HG03354 (cell line): ENCODE data around the gene GPC5.
"Not testable (repeated sequence)": the region's sequence is repeated elsewhere in the genome, so short reads cannot be mapped to it uniquely, and the experiment has no call there.

ENCODE experiments used
- ATAC-seq: cut with Tn5 transposase; IDR thresholded peaks from one replicate; pipeline ENCODE4 v1.9.1; 2021; ENCODE audit warnings: mild to moderate bottlenecking; ENCODE audit not compliant: unreplicated experiment, poor library complexity, severe bottlenecking

Gene GPC5

GRCh38 chr13:91398413-91399188 lies at the start of gene GPC5:
TSS of gene GPC5 (plus strand) at chr13:91398621.
- ATAC-seq = peak; percentile 87

- peak; percentile 58 for ATAC-seq
These were observed 49.5 kb upstream of the GPC5 start for GRCh38 chr13:91348906-91349435.

GRCh38 chr13:91349992-91350911 lies 48.2 kb upstream of the GPC5 start:
- ATAC-seq = no peak

- ATAC-seq = no peak
These were observed 47.3 kb upstream of the GPC5 start for GRCh38 chr13:91351123-91351522.

- no peak for ATAC-seq
These were observed 46.4 kb upstream of the GPC5 start for GRCh38 chr13:91351980-91352379.

- not testable (repeated sequence) for ATAC-seq
These were observed 45.5 kb upstream of the GPC5 start for GRCh38 chr13:91352891-91353290.

GRCh38 chr13:91353494-91353893 lies 44.9 kb upstream of the GPC5 start:
- no peak for ATAC-seq

GRCh38 chr13:91355099-91355825 lies 43.2 kb upstream of the GPC5 start:
- no peak for ATAC-seq

GRCh38 chr13:91355826-91356710 lies 42.4 kb upstream of the GPC5 start:
- no peak for ATAC-seq

- no peak for ATAC-seq
These were observed 41.4 kb upstream of the GPC5 start for GRCh38 chr13:91356919-91357612.

- no peak for ATAC-seq
These were observed 40.6 kb upstream of the GPC5 start for GRCh38 chr13:91357613-91358386.

- no peak for ATAC-seq
These were observed 40.0 kb upstream of the GPC5 start for GRCh38 chr13:91358387-91358782.

- no peak for ATAC-seq
These were observed 39.3 kb upstream of the GPC5 start for GRCh38 chr13:91359111-91359510.

- no peak for ATAC-seq
These were observed 38.8 kb upstream of the GPC5 start for GRCh38 chr13:91359631-91360030.

- ATAC-seq = no peak
These were observed 38.1 kb upstream of the GPC5 start for GRCh38 chr13:91360246-91360751.

GRCh38 chr13:91361755-91362271 lies 36.6 kb upstream of the GPC5 start:
- no peak for ATAC-seq

- ATAC-seq = no peak
These were observed 35.5 kb upstream of the GPC5 start for GRCh38 chr13:91362908-91363307.
